Cerebellar nuclear complex (tissue), 1 donor: ENCODE measurements around the gene POFUT1.
A peak's percentile ranks its signal among the peaks of the same experiment; 100 is the strongest.
"Not testable (repeated sequence)": the region's sequence is repeated elsewhere in the genome, so short reads cannot be mapped to it uniquely, and the experiment has no call there.

ENCODE experiments used
- DNase-seq, 2 experiments: peaks; one replicate each; lab custom pipeline; 2025; lab: John Stamatoyannopoulos, UW

The POFUT1 gene

GRCh38 chr20:32189123-32189410 is 18.6 kb upstream of the POFUT1 start:
- DNase-seq: no peak

- peak in 1 of 2 experiments; percentile 11 for DNase-seq
Observed at GRCh38 chr20:32189691-32190615, 17.7 kb upstream of the POFUT1 start.

GRCh38 chr20:32190616-32191415 is 16.9 kb upstream of the POFUT1 start:
- no peak for DNase-seq

GRCh38 chr20:32191422-32191821 is 16.3 kb upstream of the POFUT1 start:
- DNase-seq: no peak

GRCh38 chr20:32191873-32192272 is 15.8 kb upstream of the POFUT1 start:
- DNase-seq: no peak

- no peak for DNase-seq
Observed at GRCh38 chr20:32192698-32193097, 15.0 kb upstream of the POFUT1 start.

- DNase-seq: not testable (repeated sequence)
Observed at GRCh38 chr20:32193336-32193735, 14.3 kb upstream of the POFUT1 start.

- no peak for DNase-seq
Observed at GRCh38 chr20:32193996-32194395, 13.7 kb upstream of the POFUT1 start.

GRCh38 chr20:32195581-32195980 is 12.1 kb upstream of the POFUT1 start:
- no peak for DNase-seq

GRCh38 chr20:32196613-32197012 is 11.1 kb upstream of the POFUT1 start:
- not testable (repeated sequence) for DNase-seq

- not testable (repeated sequence) for DNase-seq
Observed at GRCh38 chr20:32197136-32197535, 10.5 kb upstream of the POFUT1 start.

- no peak for DNase-seq
Observed at GRCh38 chr20:32199006-32199405, 8.7 kb upstream of the POFUT1 start.

GRCh38 chr20:32201296-32201976 is 6.2 kb upstream of the POFUT1 start:
- DNase-seq: no peak

- DNase-seq: no peak
Observed at GRCh38 chr20:32201977-32202363, 5.7 kb upstream of the POFUT1 start.

- no peak for DNase-seq
Observed at GRCh38 chr20:32203356-32204204, 4.1 kb upstream of the POFUT1 start.

GRCh38 chr20:32204205-32205109 is 3.2 kb upstream of the POFUT1 start:
- DNase-seq: no peak

- no peak for DNase-seq
Observed at GRCh38 chr20:32205110-32205842, 2.4 kb upstream of the POFUT1 start.

- DNase-seq: no peak
Observed at GRCh38 chr20:32205843-32206759, 1.6 kb upstream of the POFUT1 start.
